Loucy (cell line): ENCODE measurements around the gene HPSE2.

Experiments used
- H2AFZ ChIP-seq: fragments of 200-600 bp; sonication (generic); 2 replicates; pipeline ENCODE4 v1.6.0; 2016; ENCODE audit warnings: antibody characterized with exemption, mild to moderate bottlenecking, low read length, moderate library complexity
- H3F3A ChIP-seq: fragments of 200-600 bp; 2 replicates; pipeline ENCODE4 v1.6.0; 2016; ENCODE audit warnings: antibody characterized with exemption, low read depth, mild to moderate bottlenecking
- H3K27me3 ChIP-seq: fragments of 200-600 bp; sonication (generic); 2 replicates; pipeline ENCODE4 v1.6.1; 2014; ENCODE audit warnings: low read length, mild to moderate bottlenecking; ENCODE audit not compliant: insufficient read depth, poor library complexity, severe bottlenecking
- H3K36me3 ChIP-seq: fragments of 200-600 bp; sonication (generic); 2 replicates; pipeline ENCODE4 v1.6.1; 2016; ENCODE audit warnings: low read length; ENCODE audit not compliant: insufficient read depth
- H3K4me1 ChIP-seq: fragments of 200-600 bp; sonication (generic); 2 replicates; pipeline ENCODE4 v1.5.1; 2014; ENCODE audit warnings: low read length, mild to moderate bottlenecking; ENCODE audit not compliant: insufficient read depth, poor library complexity, severe bottlenecking
- H3K4me2 ChIP-seq: fragments of 200-600 bp; sonication (generic); 2 replicates; pipeline ENCODE4 v1.6.0; 2014; ENCODE audit warnings: antibody characterized with exemption, low read length, low read depth, mild to moderate bottlenecking; ENCODE audit not compliant: poor library complexity, severe bottlenecking
- H3K4me3 ChIP-seq: fragments of 200-600 bp; sonication (generic); 2 replicates; pipeline ENCODE4 v1.5.1; 2014; ENCODE audit warnings: low read length, mild to moderate bottlenecking, mixed read lengths; ENCODE audit not compliant: poor library complexity, severe bottlenecking
- H3K79me2 ChIP-seq: fragments of 200-600 bp; sonication (generic); 2 replicates; pipeline ENCODE4 v1.6.1; 2014; ENCODE audit warnings: low read length; ENCODE audit not compliant: insufficient read depth
- H3K9ac ChIP-seq: fragments of 200-600 bp; sonication (generic); 2 replicates; pipeline ENCODE4 v1.6.0; 2014; ENCODE audit warnings: mild to moderate bottlenecking, low read depth, low read length, moderate library complexity; ENCODE audit not compliant: poor library complexity, severe bottlenecking
- H3K9me2 ChIP-seq: fragments of 200-600 bp; sonication (generic); replicated peaks from 2 replicates; pipeline ENCODE4 v1.6.1; 2016; ENCODE audit warnings: low read depth, low read length, mixed read lengths
- H3K9me3 ChIP-seq: fragments of 200-600 bp; sonication (generic); 2 replicates; pipeline ENCODE4 v1.6.1; 2014; ENCODE audit warnings: mild to moderate bottlenecking, antibody characterized with exemption, low read length, low read depth; ENCODE audit not compliant: insufficient read depth
- H4K20me1 ChIP-seq: fragments of 200-600 bp; sonication (generic); 2 replicates; pipeline ENCODE4 v1.6.0; 2014; ENCODE audit warnings: antibody characterized with exemption, low read length, mild to moderate bottlenecking; ENCODE audit not compliant: insufficient read depth, poor library complexity, severe bottlenecking
- EZH2phosphoT487 ChIP-seq: fragments of 200-600 bp; IDR thresholded peaks from 2 replicates; pipeline ENCODE4 v1.6.1; 2018; ENCODE audit warnings: antibody characterized with exemption, mild to moderate bottlenecking, moderate library complexity, borderline replicate concordance
- TF ChIP-seq, protein P1 (sequence below): fragments of 200-600 bp; sonication (generic); conservative IDR thresholded peaks from 2 replicates; pipeline ENCODE4 v1.5.1; 2014; ENCODE audit warnings: mild to moderate bottlenecking, antibody characterized with exemption, low read length

Gene HPSE2

GRCh38 chr10:98419469-98420261 is 816.0 kb downstream of the HPSE2 start:
- H3F3A ChIP-seq, result no peaks in the 10 kb centered on the region
- H3K79me2 ChIP-seq, result peaks cover under 1% of the 10 kb centered on the region; the same call in 1 of the 2 replicates
- peaks cover 5% of the 10 kb centered on the region for H3K4me1 ChIP-seq
- no peak overlapping the region for H3K9ac ChIP-seq
- H2AFZ ChIP-seq, result no peak overlapping the region
- no peaks in the 10 kb centered on the region for H3K9me2 ChIP-seq
- H3K4me2 ChIP-seq, result no peak overlapping the region
- no peaks in the 10 kb centered on the region for H4K20me1 ChIP-seq
- H3K36me3 ChIP-seq, result peaks cover 2% of the 10 kb centered on the region; the same call in 1 of the 2 replicates
- no peaks in the 10 kb centered on the region for H3K9me3 ChIP-seq
- no peaks in the 10 kb centered on the region for H3K27me3 ChIP-seq
- no peak overlapping the region for H3K4me3 ChIP-seq
- TF ChIP-seq, protein P1, sequence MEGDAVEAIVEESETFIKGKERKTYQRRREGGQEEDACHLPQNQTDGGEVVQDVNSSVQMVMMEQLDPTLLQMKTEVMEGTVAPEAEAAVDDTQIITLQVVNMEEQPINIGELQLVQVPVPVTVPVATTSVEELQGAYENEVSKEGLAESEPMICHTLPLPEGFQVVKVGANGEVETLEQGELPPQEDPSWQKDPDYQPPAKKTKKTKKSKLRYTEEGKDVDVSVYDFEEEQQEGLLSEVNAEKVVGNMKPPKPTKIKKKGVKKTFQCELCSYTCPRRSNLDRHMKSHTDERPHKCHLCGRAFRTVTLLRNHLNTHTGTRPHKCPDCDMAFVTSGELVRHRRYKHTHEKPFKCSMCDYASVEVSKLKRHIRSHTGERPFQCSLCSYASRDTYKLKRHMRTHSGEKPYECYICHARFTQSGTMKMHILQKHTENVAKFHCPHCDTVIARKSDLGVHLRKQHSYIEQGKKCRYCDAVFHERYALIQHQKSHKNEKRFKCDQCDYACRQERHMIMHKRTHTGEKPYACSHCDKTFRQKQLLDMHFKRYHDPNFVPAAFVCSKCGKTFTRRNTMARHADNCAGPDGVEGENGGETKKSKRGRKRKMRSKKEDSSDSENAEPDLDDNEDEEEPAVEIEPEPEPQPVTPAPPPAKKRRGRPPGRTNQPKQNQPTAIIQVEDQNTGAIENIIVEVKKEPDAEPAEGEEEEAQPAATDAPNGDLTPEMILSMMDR, result no peak
- no peak for TF ChIP-seq EZH2phosphoT487

DNA sequence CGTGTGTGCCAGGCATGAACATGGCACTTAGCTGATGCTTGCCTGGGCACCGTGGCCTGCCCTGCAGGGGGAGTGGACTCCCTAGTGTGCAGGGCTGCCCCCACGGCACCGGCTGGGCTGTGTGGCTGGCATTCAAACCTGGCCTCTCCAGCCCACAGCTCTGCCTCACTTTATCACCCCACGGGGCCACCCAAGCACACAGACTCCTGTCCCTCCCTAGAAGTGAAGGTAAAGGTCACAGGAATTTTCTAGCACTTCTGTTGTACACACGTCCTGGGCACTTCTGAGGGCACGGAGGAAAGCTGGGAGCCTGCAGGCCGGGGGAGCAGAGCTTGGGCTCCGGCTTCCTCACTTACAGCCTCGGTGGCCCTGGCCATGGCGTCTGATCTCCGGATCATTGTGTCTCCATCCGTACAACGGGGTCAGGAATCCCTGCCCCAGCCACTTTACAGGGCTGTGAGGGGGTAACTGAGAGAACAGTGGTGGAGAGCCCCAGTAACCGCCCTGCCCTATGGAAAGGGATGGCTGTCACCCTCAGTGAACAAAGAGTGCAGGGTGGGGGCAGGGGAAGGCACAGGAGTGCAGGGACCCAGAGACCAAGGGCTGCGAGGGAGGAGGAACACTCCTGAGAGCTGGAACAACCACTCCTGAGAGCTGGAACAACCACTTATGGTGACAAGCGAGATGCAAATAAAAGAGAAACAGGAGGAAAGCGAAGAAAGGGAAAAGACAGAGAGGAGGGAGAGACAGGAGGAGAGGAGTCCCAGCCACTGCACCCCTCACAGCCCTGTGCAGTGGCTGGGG is 816.8 kb downstream of the HPSE2 start:
- TF ChIP-seq, protein P1, result no peak
- no peak for TF ChIP-seq EZH2phosphoT487
- Histone ChIP-seq H3K4me3 (no peak overlapping the region), H4K20me1 (no peaks in the 10 kb centered on the region), H3K36me3 (peaks cover 2% of the 10 kb centered on the region; the same call in 1 of the 2 replicates), H3K9me2 (no peaks in the 10 kb centered on the region), H3K27me3 (no peaks in the 10 kb centered on the region), H2AFZ (no peak overlapping the region), H3K9ac (no peak overlapping the region), H3K9me3 (no peaks in the 10 kb centered on the region), H3K79me2 (peaks cover 8% of the 10 kb centered on the region), H3K4me1 (peaks cover 11% of the 10 kb centered on the region), H3K4me2 (no peak overlapping the region), H3F3A (no peaks in the 10 kb centered on the region)

DNA sequence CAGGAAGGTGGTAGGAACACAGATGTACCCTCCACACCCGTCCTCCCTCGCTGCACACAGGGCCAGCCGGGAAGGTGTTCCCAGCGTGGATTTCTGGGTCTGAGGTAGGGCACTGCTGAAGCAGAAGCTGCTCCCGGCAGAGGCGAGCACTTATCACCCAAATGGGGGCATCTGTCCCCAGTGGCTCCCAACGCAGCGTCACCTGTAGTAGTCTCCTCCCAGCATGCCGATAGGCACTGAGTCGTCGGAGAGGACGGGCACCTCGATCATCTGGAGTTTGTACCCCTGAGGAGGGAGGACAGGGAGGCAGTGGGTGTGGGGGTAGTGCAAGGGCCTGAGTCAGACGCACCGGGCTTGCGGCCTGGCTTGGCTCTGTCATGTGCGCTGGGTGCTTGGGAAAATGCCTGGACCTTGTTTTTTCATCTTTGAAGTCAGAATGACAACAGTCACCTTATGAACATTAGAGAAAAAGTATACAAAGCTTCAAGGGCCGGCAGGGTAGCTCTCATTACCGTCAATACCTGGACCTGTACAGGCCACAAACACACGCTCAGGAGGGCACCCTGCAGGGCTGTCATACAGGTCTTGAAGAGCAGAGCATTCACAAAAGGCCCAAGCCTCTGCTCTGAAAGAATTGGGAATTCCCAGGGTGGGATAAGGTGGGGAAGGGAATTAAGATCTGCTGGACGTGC is 817.5 kb downstream of the HPSE2 start:
- Histone ChIP-seq H4K20me1 (no peaks in the 10 kb centered on the region), H3K4me2 (no peak overlapping the region)

More for the DNA sequence above, 817.5 kb downstream of the HPSE2 start:
- Histone ChIP-seq H3K9me2 (no peaks in the 10 kb centered on the region), H3F3A (no peaks in the 10 kb centered on the region), H3K79me2 (peaks cover 9% of the 10 kb centered on the region), H3K4me3 (no peak overlapping the region), H3K27me3 (no peaks in the 10 kb centered on the region), H3K36me3 (peaks cover 2% of the 10 kb centered on the region; the same call in 1 of the 2 replicates), H3K9ac (no peak overlapping the region), H2AFZ (no peak overlapping the region), H3K9me3 (no peaks in the 10 kb centered on the region), H3K4me1 (peaks cover 11% of the 10 kb centered on the region)
- TF ChIP-seq EZH2phosphoT487, result no peak
- TF ChIP-seq, protein P1, result no peak
